HL-60/S4 (cell line): ENCODE results near the gene BCAS3.

Experiments
- in situ Hi-C: fragments of 300-500 bp; cut with MboI; formaldehyde crosslinking; loops from 2 replicates; pipeline ENCODE4 v1.14.3; 2022; ENCODE audit warnings: low sequenced_read_pairs

Gene BCAS3

DNA sequence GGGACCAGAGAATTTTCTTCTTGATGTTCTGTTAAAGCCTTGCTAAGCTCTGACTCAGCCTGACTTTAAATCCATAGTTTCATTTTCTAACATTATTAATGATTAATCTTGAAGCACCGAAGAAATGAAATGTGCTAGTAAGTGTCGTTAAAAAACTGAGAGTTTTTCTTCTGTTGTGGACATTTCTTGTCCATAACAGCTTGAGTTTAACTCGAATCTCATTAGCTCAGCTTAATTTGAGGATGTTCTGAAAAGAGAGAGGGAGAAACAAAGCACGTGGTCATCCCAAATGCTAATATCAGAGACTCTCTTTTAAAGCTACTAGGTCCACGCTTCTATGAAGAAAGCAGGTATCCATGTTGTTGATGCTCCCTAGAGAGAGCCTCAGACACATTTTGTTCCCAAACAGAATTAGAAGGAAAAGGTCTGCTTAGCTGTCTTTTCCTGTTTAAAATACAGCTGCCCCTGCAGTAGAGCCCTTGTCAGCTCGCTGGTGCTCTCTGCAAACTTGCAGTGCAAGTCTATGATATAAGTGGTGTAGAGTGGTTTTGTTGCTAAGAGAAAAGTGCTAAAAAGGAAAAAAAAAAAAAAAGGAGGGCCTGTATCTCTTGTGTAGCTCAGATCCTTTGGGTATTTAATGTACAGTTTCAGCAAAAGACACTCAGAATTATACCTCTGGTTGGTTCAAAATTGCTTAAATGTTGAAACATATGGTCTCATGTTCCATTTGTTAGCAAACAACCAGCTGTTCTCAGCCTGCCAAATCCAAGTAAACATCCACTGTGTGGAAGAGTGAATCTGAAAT lies 530.9 kb downstream of the BCAS3 start:
- in situ Hi-C loops, result no loop called here

DNA sequence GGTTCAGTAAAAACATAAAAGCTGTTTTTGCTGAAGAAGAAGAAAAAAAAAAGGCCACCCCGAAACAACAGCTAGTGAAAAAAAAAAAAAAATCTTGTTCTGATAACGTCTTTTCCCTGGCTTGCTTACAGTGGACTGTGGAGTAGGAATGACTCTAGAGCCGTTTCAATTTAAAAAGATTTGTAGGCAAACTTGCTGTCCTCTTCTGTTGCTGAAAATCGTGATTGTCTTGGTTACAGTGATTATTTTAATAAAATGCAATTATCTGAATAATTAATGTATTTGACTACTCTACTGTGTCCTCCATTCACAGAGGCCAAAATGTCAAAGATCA lies 531.4 kb downstream of the BCAS3 start:
- in situ Hi-C loops, result no loop called here

GRCh38 chr17:61209525-61209924 lies 531.9 kb downstream of the BCAS3 start:
- in situ Hi-C loops, result no loop called here

- in situ Hi-C loops, result no loop called here
Observed at GRCh38 chr17:61211236-61211635, 533.6 kb downstream of the BCAS3 start.

GRCh38 chr17:61212655-61213054 lies 535.0 kb downstream of the BCAS3 start:
- in situ Hi-C loops, result no loop called here

GRCh38 chr17:61214753-61215152 lies 537.1 kb downstream of the BCAS3 start:
- in situ Hi-C loops, result no loop called here

DNA sequence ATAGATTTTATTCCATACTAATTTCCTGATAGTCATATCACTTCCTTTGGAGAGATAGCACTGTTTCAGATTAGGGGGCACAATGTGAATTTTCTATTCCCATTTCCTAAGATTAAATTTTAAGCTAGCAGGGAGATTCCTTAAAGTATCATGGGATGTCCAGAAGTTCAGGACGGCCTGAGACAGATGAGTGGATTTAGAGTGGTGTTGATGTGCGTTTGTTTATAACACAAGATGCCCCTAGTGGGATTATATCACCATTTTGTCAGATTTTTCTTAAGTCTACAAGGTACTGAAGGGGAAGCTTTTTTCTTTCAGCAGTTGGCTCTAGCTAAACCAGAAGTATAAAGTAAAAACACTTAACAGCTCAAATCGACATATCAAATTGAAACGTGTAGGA lies 538.4 kb downstream of the BCAS3 start:
- in situ Hi-C loops, result no loop called here

DNA sequence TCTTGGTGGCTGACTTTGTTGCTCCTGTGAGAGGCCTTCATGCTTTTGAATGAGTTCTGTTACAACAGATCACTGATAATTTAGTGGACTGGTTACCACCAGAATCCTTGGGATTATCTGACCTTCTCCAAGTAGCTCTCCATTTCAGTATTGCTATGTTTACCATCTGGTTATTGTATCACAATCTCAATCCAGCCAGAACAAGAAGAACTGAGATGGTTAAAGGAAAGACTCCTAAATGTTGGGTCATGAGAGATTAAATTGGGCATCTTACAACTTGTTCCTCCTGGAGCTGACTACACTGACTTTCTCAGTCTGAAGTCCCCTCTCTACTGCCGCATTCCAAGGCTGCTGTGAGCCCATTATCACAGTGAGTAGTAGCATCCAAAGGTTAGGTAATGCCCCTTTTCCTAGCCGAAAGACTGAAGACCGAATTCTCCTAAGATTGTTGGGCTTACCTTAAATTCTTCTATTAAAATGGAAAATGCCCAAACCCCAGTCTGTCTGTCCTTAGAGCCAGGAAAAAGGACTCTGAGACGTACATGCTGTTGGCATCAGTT lies 540.3 kb downstream of the BCAS3 start:
- in situ Hi-C loops, result no loop called here

DNA sequence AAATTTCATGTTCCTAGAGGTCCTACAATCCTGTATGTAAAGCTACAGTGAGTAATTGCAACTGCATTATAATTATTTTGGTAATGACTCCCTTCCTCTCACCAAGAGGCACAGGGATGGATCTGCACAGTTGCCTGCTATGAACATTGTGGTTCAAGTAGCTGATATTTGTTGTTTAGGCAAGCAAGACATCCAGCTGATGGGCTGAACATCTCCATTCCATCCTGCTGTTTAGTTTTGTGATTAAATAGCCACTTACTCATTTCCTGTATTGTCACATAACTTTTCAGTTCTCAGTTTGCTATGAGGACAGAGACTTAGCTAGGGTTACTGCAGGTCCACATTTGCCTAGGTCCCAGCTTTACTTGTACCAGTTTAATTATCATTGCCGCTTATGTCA lies 540.8 kb downstream of the BCAS3 start:
- in situ Hi-C loops, result no loop called here

DNA sequence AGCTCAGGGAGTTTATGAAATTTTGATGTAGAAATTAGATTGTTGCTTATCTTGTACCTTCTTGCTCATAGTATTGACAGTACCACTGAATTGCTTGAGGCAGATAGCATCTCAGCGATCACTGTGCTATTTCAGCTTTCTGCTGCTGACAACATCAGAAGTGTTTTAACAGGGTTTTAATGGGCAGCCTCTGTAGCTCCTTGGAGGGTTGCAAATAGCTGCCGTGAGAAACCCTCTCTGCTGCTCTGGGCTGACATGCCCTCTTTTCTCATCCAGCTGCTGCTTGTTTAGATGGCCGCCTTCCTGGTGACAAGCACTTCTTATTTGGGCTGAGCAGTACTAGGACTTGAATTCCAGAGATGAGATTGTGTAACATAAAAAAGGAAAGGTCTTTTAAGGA lies 541.8 kb downstream of the BCAS3 start:
- in situ Hi-C loops, result no loop called here

DNA sequence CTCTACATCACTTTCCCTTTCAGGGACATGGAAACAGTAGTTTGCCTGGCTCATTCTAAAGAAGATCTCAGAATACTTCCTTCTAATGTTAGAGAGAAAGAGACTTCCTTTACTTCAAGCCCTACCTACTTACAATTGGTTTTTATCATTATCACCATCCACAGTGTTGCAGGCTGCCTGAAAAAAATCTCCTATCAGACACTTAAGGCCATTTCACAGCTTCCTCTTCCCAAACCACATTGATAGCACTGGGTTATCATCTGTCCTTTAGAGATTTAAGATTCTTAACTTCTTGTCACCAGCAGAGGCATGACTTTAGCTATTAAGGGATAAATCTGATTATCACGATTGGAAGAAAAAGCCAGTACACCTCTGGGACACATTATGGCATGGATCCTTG lies 543.5 kb downstream of the BCAS3 start:
- in situ Hi-C loops, result no loop called here

- in situ Hi-C loops, result no loop called here
Observed at GRCh38 chr17:61221597-61222471, 544.2 kb downstream of the BCAS3 start.

- in situ Hi-C loops, result no loop called here
Observed at GRCh38 chr17:61223725-61224124, 546.1 kb downstream of the BCAS3 start.

GRCh38 chr17:61225178-61225882 lies 547.7 kb downstream of the BCAS3 start:
- in situ Hi-C loops, result no loop called here

- in situ Hi-C loops, result no loop called here
Observed at GRCh38 chr17:61227866-61228265, 550.2 kb downstream of the BCAS3 start.

DNA sequence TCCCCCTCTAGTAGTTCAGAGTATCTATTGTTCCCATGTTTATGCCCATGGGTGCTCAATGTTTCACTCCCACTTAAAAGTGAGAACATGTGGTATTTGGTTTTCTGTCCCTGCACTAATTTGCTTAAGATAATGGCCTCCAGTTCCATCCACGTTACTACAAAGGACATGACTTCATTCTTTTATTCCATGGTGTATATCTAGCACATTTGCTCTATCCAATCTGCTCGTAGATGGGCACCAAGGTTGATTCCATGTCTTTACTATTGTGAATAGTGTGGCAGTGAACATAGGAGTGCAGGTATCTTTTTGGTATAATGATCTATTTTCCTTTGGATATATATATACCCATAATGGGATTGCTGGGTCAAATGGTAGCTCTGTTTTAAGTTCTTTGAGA lies 552.8 kb downstream of the BCAS3 start:
- in situ Hi-C loops, result no loop called here

DNA sequence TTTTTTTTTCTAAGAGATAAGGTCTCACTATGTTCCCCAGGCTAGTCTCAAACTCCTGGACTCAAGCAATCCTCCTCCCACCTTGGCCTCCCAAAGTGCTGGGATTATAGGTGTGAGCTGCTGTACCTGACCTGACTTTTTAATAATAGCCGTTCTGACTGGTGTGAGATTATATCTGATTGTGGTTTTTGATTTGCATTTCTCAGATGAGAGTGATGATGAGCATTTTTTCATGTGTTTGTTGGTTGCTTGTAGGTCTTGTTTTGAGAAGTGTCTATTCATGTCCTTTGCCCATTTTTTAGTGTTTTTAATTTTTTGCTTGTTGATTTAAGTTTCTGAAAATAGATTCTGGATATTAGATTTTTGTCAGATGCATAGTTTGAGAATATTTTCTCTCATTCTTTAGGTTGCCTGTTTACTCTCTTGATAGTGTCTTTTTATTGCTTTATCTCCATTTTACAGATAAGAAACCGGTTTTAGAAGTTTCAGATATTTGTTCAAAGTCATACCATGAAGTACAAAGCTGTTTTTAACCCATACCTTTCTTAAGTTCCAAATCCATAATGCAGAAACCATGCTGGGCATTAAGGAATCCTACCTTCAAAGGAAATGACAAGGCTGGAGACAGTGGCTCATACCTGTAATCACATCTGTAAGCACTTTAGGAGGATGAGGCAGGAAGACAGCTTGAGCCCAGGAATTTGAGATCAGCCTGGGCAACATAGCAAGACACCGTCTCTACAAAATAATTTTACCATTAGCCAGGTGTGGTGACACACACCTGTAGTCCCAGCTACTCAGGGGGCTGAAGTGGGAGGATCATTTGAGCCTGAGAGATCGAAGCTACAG lies 553.5 kb downstream of the BCAS3 start:
- in situ Hi-C loops, result no loop called here

DNA sequence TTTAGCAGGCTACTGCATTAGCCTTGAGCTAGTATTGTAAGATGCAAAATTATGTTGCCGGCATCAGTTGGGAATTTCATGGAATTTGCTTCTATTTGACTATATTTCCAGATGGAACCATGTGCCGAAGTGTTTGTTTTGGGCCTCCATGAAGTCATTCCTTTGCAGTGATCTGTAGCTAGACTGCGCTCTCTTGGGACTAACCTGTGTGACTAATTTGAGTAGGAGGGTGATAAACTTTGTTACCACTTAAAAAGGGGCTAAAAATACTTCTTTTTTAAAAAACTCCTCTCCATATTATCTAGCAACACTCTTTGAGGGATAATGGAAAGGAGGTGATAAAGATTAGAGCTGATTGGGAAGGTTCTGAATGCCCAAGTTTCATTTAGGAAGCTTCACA lies 555.2 kb downstream of the BCAS3 start:
- in situ Hi-C loops, result no loop called here

- in situ Hi-C loops, result no loop called here
Observed at GRCh38 chr17:61233991-61234750, 556.5 kb downstream of the BCAS3 start.
